H9 (cell line): ENCODE results near the gene LRCH1. TPM values are rescaled to one million over a fixed set of nuclear protein-coding genes. Genes with fewer than 3 reads are reported as not detected.

Source experiments
- DNase-seq: peaks from one replicate; pipeline ENCODE4 v3.0.0-alpha.2; 2017
- H2AFZ ChIP-seq: one replicate; pipeline ENCODE4 v1.6.1; 2013; ENCODE audit warnings: mild to moderate bottlenecking, low read length, control low read depth, moderate library complexity
- H2AK5ac ChIP-seq: 2 replicates; pipeline ENCODE4 v1.6.1; 2013; ENCODE audit warnings: low read length, control low read depth, mixed read lengths; ENCODE audit not compliant: insufficient read length
- H2BK120ac ChIP-seq: one replicate; pipeline ENCODE4 v1.6.1; 2013; ENCODE audit warnings: low read depth, mild to moderate bottlenecking, low read length, control low read depth, inconsistent platforms; ENCODE audit not compliant: poor library complexity, severe bottlenecking
- H2BK12ac ChIP-seq: 2 replicates; pipeline ENCODE4 v1.6.1; 2013; ENCODE audit warnings: low read length, control low read depth, mixed read lengths, low read depth; ENCODE audit not compliant: insufficient read length
- H2BK15ac ChIP-seq: 2 replicates; pipeline ENCODE4 v1.6.1; 2013; ENCODE audit warnings: low read depth, low read length, control low read depth
- H2BK20ac ChIP-seq: one replicate; pipeline ENCODE4 v1.6.1; 2013; ENCODE audit warnings: low read depth, mild to moderate bottlenecking, low read length, control low read depth, inconsistent platforms; ENCODE audit not compliant: poor library complexity, severe bottlenecking
- H2BK5ac ChIP-seq: 2 replicates; pipeline ENCODE4 v1.6.1; 2013; ENCODE audit warnings: low read length, control low read depth, mixed read lengths; ENCODE audit not compliant: insufficient read length
- H3K14ac ChIP-seq: 2 replicates; pipeline ENCODE4 v1.6.1; 2013; ENCODE audit warnings: low read length, control low read depth; ENCODE audit not compliant: insufficient read depth
- H3K18ac ChIP-seq: 2 replicates; pipeline ENCODE4 v1.6.1; 2013; ENCODE audit warnings: low read depth, mild to moderate bottlenecking, mixed read lengths, low read length, control low read depth; ENCODE audit not compliant: insufficient read length
- H3K23ac ChIP-seq: 2 replicates; pipeline ENCODE4 v1.6.1; 2013; ENCODE audit warnings: low read length, control low read depth, mixed read lengths, low read depth; ENCODE audit not compliant: insufficient read length
- H3K23me2 ChIP-seq: 2 replicates; pipeline ENCODE4 v1.6.1; 2013; ENCODE audit warnings: low read depth, mild to moderate bottlenecking, mixed read lengths, low read length, control low read depth; ENCODE audit not compliant: insufficient read length, poor library complexity, severe bottlenecking
- H3K27ac ChIP-seq: 2 replicates; pipeline ENCODE4 v1.5.1; 2013; ENCODE audit warnings: low read length, control low read depth, mixed read lengths, low read depth; ENCODE audit not compliant: insufficient read length
- H3K27me3 ChIP-seq: 2 replicates; pipeline ENCODE4 v1.6.1; 2013; ENCODE audit warnings: low read length, control low read depth, inconsistent platforms; ENCODE audit not compliant: insufficient read depth
- H3K4ac ChIP-seq: 2 replicates; pipeline ENCODE4 v1.6.1; 2013; ENCODE audit warnings: low read depth, mild to moderate bottlenecking, control low read depth, inconsistent platforms, low read length, moderate library complexity
- H3K4me1 ChIP-seq: 2 replicates; pipeline ENCODE4 v1.6.1; 2013; ENCODE audit warnings: low read length, control low read depth, inconsistent platforms; ENCODE audit not compliant: insufficient read depth
- H3K4me2 ChIP-seq: 2 replicates; pipeline ENCODE4 v1.6.1; 2013; ENCODE audit warnings: low read length, control low read depth, mixed read lengths; ENCODE audit not compliant: insufficient read length, insufficient read depth
- H3K56ac ChIP-seq: 2 replicates; pipeline ENCODE4 v1.6.1; 2013; ENCODE audit warnings: low read depth, mild to moderate bottlenecking, mixed read lengths, low read length, control low read depth; ENCODE audit not compliant: insufficient read length
- H3K79me1 ChIP-seq: 2 replicates; pipeline ENCODE4 v1.6.1; 2013; ENCODE audit warnings: low read depth, mild to moderate bottlenecking, moderate library complexity, low read length, control low read depth, inconsistent platforms; ENCODE audit not compliant: insufficient read depth, poor library complexity, severe bottlenecking
- H3K79me2 ChIP-seq: 2 replicates; pipeline ENCODE4 v1.6.1; 2013; ENCODE audit warnings: low read length, control low read depth, inconsistent platforms; ENCODE audit not compliant: insufficient read depth
- H3K9ac ChIP-seq: 2 replicates; pipeline ENCODE4 v1.6.1; 2013; ENCODE audit warnings: low read length, control low read depth, mixed read lengths; ENCODE audit not compliant: insufficient read length; ENCODE audit errors: extremely low read depth
- H3K9me3 ChIP-seq: one replicate; pipeline ENCODE4 v1.6.1; 2013; ENCODE audit warnings: low read depth, low read length, inconsistent platforms; ENCODE audit not compliant: control insufficient read depth
- H3T11ph ChIP-seq: one replicate; pipeline ENCODE4 v1.6.1; 2013; ENCODE audit warnings: mild to moderate bottlenecking, low read length, control low read depth, inconsistent platforms
- H4K20me1 ChIP-seq: one replicate; pipeline ENCODE4 v1.6.1; 2013; ENCODE audit not compliant: control insufficient read depth, insufficient read length, insufficient read depth
- H4K5ac ChIP-seq: 2 replicates; pipeline ENCODE4 v1.6.1; 2013; ENCODE audit warnings: low read depth, mild to moderate bottlenecking, mixed read lengths, low read length, control low read depth; ENCODE audit not compliant: insufficient read length
- H4K8ac ChIP-seq: replicated peaks from 2 replicates; pipeline ENCODE4 v1.6.1; 2013; ENCODE audit warnings: low read length, control low read depth, mixed read lengths, low read depth; ENCODE audit not compliant: insufficient read length
- H4K91ac ChIP-seq: 2 replicates; pipeline ENCODE4 v1.6.1; 2013; ENCODE audit warnings: low read depth, mild to moderate bottlenecking, moderate library complexity, mixed read lengths, low read length, control low read depth; ENCODE audit not compliant: insufficient read length
- H3K27ac Mint-ChIP-seq, 3 experiments: 2 replicates in 2 of 3; 3 replicates in 1 of 3; pipeline ENCODE4 v1.8.0; 2020 to 2021; ENCODE audit warnings: mixed read lengths in 3 of 3, mild to moderate bottlenecking in 1 of 3, moderate library complexity in 1 of 3
- H3K27me3 Mint-ChIP-seq: 2 replicates; pipeline ENCODE4 v1.8.0; 2021; ENCODE audit warnings: low read depth, mild to moderate bottlenecking, moderate library complexity, mixed read lengths
- H3K36me3 Mint-ChIP-seq, 3 experiments: 2 replicates in 2 of 3; 3 replicates in 1 of 3; pipeline ENCODE4 v1.8.0; 2020 to 2021; ENCODE audit warnings: low read depth in 3 of 3, mixed read lengths in 3 of 3; ENCODE audit not compliant: insufficient read depth in 1 of 3
- H3K4me1 Mint-ChIP-seq, 2 experiments: 2 replicates each; pipeline ENCODE4 v1.8.0; 2020; ENCODE audit warnings: mixed read lengths in 2 of 2
- H3K4me3 Mint-ChIP-seq, 2 experiments: 2 replicates in 1 of 2; 3 replicates in 1 of 2; pipeline ENCODE4 v1.8.0; 2020 to 2021; ENCODE audit warnings: mild to moderate bottlenecking in 2 of 2, mixed read lengths in 2 of 2, moderate library complexity in 1 of 2
- H3K9me3 Mint-ChIP-seq, 2 experiments: 2 replicates in 1 of 2; 3 replicates in 1 of 2; pipeline ENCODE4 v1.8.0; 2020; ENCODE audit warnings: mild to moderate bottlenecking in 2 of 2, mixed read lengths in 2 of 2, moderate library complexity in 1 of 2
- CTCF ChIP-seq: fragments of 200-600 bp; sonication (generic); conservative IDR thresholded peaks from 3 replicates; pipeline ENCODE4 v1.8.0; 2021; ENCODE audit warnings: antibody characterized with exemption, mild to moderate bottlenecking
- WGBS: extraction: QIAGEN DNeasy Blood & Tissue Kit; methylation state at CpG from one replicate; pipeline ENCODE4 v1.1.7; 2013; ENCODE audit warnings: missing lambda C conversion rate, low lambda C conversion rate, mixed read lengths; ENCODE audit not compliant: insufficient read length; ENCODE audit errors: extremely low coverage; 5-methylcytosine and 5-hydroxymethylcytosine counted together
- total RNA-seq: library from RNA; stranded (reverse); gene quantifications from 2 replicates; pipeline ENCODE4 v1.2.1, GENCODE V29; 2021

The LRCH1 gene
- total RNA-seq, 1 experiment from 2014 or later, result 8.0 TPM

- H3K4me2 ChIP-seq, result no peak overlapping the region
- peak overlapping the region; percentile 25; the same call in 1 of the 2 replicates for H3K14ac ChIP-seq
- no peaks in the 10 kb centered on the region for H3K9me3 Mint-ChIP-seq
- no peak overlapping the region for H2BK20ac ChIP-seq
- no peak overlapping the region for H3T11ph ChIP-seq
- H2BK15ac ChIP-seq, result no peak overlapping the region
- H3K23ac ChIP-seq, result no peak overlapping the region
- WGBS, result no CpG with 5 or more reads among the region's 4 CpGs
- H3K27ac Mint-ChIP-seq, result peak overlapping the region in 1 of 3 experiments; percentile 68; a peak in 4 of 7 replicates
- H3K27me3 ChIP-seq, result no peaks in the 10 kb centered on the region
- H3K4me1 ChIP-seq, result peaks cover 8% of the 10 kb centered on the region; the same call in 1 of the 2 replicates
- H3K27ac ChIP-seq, result no peak overlapping the region
- no peak overlapping the region for H4K8ac ChIP-seq
- no peak overlapping the region for H2BK120ac ChIP-seq
- no peak overlapping the region; a peak in 1 of 5 replicates for H3K4me3 Mint-ChIP-seq
- peaks cover 4% of the 10 kb centered on the region for H3K79me2 ChIP-seq
- no peak overlapping the region for H4K5ac ChIP-seq
- no peak overlapping the region for H3K4ac ChIP-seq
- 0 out of 3 replicates have a peak, but pooled peaks have one; percentile 14 for TF ChIP-seq CTCF
- no peaks in the 10 kb centered on the region for H3K23me2 ChIP-seq
- H2AK5ac ChIP-seq, result no peak overlapping the region
- no peak overlapping the region for H2BK5ac ChIP-seq
- no peak for DNase-seq
- peaks cover 3 to 7% (median 4%) of the 10 kb centered on the region in 3 experiments; a peak in 4 of 7 replicates for H3K36me3 Mint-ChIP-seq
- no peak overlapping the region for H3K18ac ChIP-seq
- H2BK12ac ChIP-seq, result no peak overlapping the region
- H3K27me3 Mint-ChIP-seq, result no peaks in the 10 kb centered on the region
- H4K91ac ChIP-seq, result no peak overlapping the region
- no peaks in the 10 kb centered on the region for H3K9me3 ChIP-seq
- H3K9ac ChIP-seq, result no peak overlapping the region
- peaks cover 23 to 27% of the 10 kb centered on the region in 2 experiments for H3K4me1 Mint-ChIP-seq
- H3K56ac ChIP-seq, result no peak overlapping the region
- no peaks in the 10 kb centered on the region for H3K79me1 ChIP-seq
- H2AFZ ChIP-seq, result no peak overlapping the region
- no peaks in the 10 kb centered on the region for H4K20me1 ChIP-seq
These were observed 84.2 kb downstream of the LRCH1 start for GRCh38 chr13:46637213-46637612.
